Sigmoid colon (tissue), 4 donors: ENCODE results near the gene KNG1.

Source experiments
- CTCF ChIP-seq, 4 experiments: fragments of 450-650 bp in 3 of 4; fragments of 200-600 bp in 1 of 4; IDR thresholded peaks; one replicate each; pipeline ENCODE4 v1.5.1; 2016 to 2019; ENCODE audit warnings: antibody characterized with exemption in 4 of 4, mild to moderate bottlenecking in 3 of 4, moderate library complexity in 2 of 4
- EP300 ChIP-seq, 4 donors: sonication (generic); formaldehyde crosslinking; IDR thresholded peaks; one replicate each; pipeline ENCODE4 v1.6.1; 2017; ENCODE audit warnings: antibody characterized with exemption in 4 of 4
- POLR2A ChIP-seq, 2 donors: fragments of 450-650 bp; IDR thresholded peaks; one replicate each; pipeline ENCODE4 v1.6.1; 2016; ENCODE audit warnings: antibody characterized with exemption in 2 of 2, mild to moderate bottlenecking in 2 of 2, moderate library complexity in 2 of 2
- POLR2AphosphoS5 ChIP-seq, 4 donors: sonication (generic); formaldehyde crosslinking; IDR thresholded peaks; one replicate each; pipeline ENCODE4 v1.6.1; 2017; ENCODE audit warnings: antibody characterized with exemption in 4 of 4

- no peak for TF ChIP-seq POLR2AphosphoS5 (IDR thresholded peaks at IDR 0.05)
- no peak for TF ChIP-seq POLR2A (IDR thresholded peaks at IDR 0.05)
- TF ChIP-seq CTCF (IDR thresholded peaks at IDR 0.05) = no peak
- no peak for TF ChIP-seq EP300 (IDR thresholded peaks at IDR 0.05)
These were observed 33.2 kb downstream of the KNG1 start for GRCh38 chr3:186750316-186750715.
